Colonic mucosa (tissue), 4 donors: ENCODE measurements around the gene AP1AR. TPM values are rescaled to one million over a fixed set of nuclear protein-coding genes. Genes with fewer than 3 reads are reported as not detected.

Experiments
- DNase-seq: peaks from one replicate; pipeline ENCODE4 v3.0.0-alpha.2; 2020
- H3K27ac ChIP-seq: fragments of 200-600 bp; one replicate; pipeline ENCODE4 v1.8.0; 2021
- H3K27me3 ChIP-seq: fragments of 200-600 bp; one replicate; pipeline ENCODE4 v1.8.0; 2021
- H3K36me3 ChIP-seq: fragments of 200-600 bp; one replicate; pipeline ENCODE4 v1.8.0; 2021
- H3K4me1 ChIP-seq: fragments of 200-600 bp; one replicate; pipeline ENCODE4 v1.8.0; 2021; ENCODE audit warnings: mild to moderate bottlenecking
- H3K4me3 ChIP-seq: fragments of 200-600 bp; one replicate; pipeline ENCODE4 v1.8.0; 2021
- H3K9ac ChIP-seq, 2 donors: one replicate each; pipeline ENCODE4 v1.7.0; 2013; ENCODE audit warnings: control low read depth in 2 of 2, low read depth in 2 of 2, low read length in 2 of 2
- H3K9me3 ChIP-seq: fragments of 200-600 bp; one replicate; pipeline ENCODE4 v1.8.0; 2021
- CTCF ChIP-seq: fragments of 200-600 bp; IDR thresholded peaks from one replicate; pipeline ENCODE4 v1.8.0; 2022; ENCODE audit warnings: antibody characterized with exemption, mild to moderate bottlenecking
- intact Hi-C: fragments of 100-400 bp; cut with DNase I; formaldehyde crosslinking; loops from one replicate; pipeline ENCODE4 v1.14.1; 2022
- total RNA-seq, 2 donors: library from RNA; stranded (reverse); fragmentation: NEBNext Ultra II Directional in 1 of 2; extraction: Animal tissue kit (Norgen Biotek cat#: 25700) in 1 of 2; gene quantifications; one replicate each; pipeline ENCODE4 v1.2.1, GENCODE V29; 2021
- donor health status: healthy.
- donor health status: DM: no; HTN: no; CAD: no.
- donor health status: DM: no; HTN: no; CAD: no.

The AP1AR gene
- total RNA-seq, 2 donors from 2014 or later: 27.9 to 42.4 TPM

GRCh38 chr4:112315446-112315845 lies 83.9 kb downstream of the AP1AR start:
- no peak overlapping the region for H3K4me3 ChIP-seq
- intact Hi-C loops: no loop called here
- no peaks in the 10 kb centered on the region for H3K27me3 ChIP-seq
- TF ChIP-seq CTCF: no peak
- no peaks in the 10 kb centered on the region for H3K36me3 ChIP-seq
- H3K4me1 ChIP-seq: no peaks in the 10 kb centered on the region
- no peaks in the 10 kb centered on the region for H3K9me3 ChIP-seq
- DNase-seq: no peak
- no peak overlapping the region for H3K27ac ChIP-seq
- H3K9ac ChIP-seq: no peak overlapping the region

GRCh38 chr4:112316360-112316759 lies 84.8 kb downstream of the AP1AR start:
- Histone ChIP-seq H3K9ac (no peak overlapping the region), H3K27ac (no peak overlapping the region), H3K27me3 (no peaks in the 10 kb centered on the region), H3K36me3 (no peaks in the 10 kb centered on the region), H3K4me3 (no peak overlapping the region), H3K4me1 (no peaks in the 10 kb centered on the region), H3K9me3 (no peaks in the 10 kb centered on the region)
- TF ChIP-seq CTCF: no peak
- intact Hi-C loops: no loop called here
- no peak for DNase-seq

- H3K4me1 ChIP-seq: no peaks in the 10 kb centered on the region
- no peak overlapping the region for H3K4me3 ChIP-seq
- H3K27me3 ChIP-seq: no peaks in the 10 kb centered on the region
- no peaks in the 10 kb centered on the region for H3K36me3 ChIP-seq
- intact Hi-C loops: no loop called here
- no peak for TF ChIP-seq CTCF
- DNase-seq: no peak
- no peaks in the 10 kb centered on the region for H3K9me3 ChIP-seq
- H3K27ac ChIP-seq: no peak overlapping the region
- H3K9ac ChIP-seq: no peak overlapping the region
Measured at GRCh38 chr4:112318239-112319142, 86.9 kb downstream of the AP1AR start.

Other genes starting within 250 kb of the AP1AR start
- gene FAM241A, start 86.3 kb upstream of the AP1AR start, total RNA-seq: 1 to 10 TPM; 1.4 to 1.9 TPM
- 10 to 100 TPM in 1 of 2 donors, 1 to 10 TPM in 1; 8.9 to 11.4 TPM for gene TIFA, start 54.1 kb downstream of the AP1AR start, total RNA-seq
- 10 to 100 TPM; 22.5 to 22.9 TPM for gene ALPK1, start 65.6 kb downstream of the AP1AR start, total RNA-seq